SK-N-SH (cell line): ENCODE results near the gene GATM. TPM values are rescaled to one million over a fixed set of nuclear protein-coding genes. Genes with fewer than 3 reads are reported as not detected.
A peak's percentile ranks its signal among the peaks of the same experiment; 100 is the strongest.

Experiments used
- CTCF ChIA-PET: fragments of 300-600, 350-600 bp; formaldehyde crosslinking; extraction: SDS; loops from one replicate; lab custom pipeline; 2021; lab: Yijun Ruan, JAX
- POLR2A ChIA-PET: fragments of 350-600 bp; sonication (Branson Sonifier 250); formaldehyde crosslinking; extraction: SDS; loops from one replicate; lab custom pipeline; 2020; ENCODE audit warnings: antibody characterized with exemption, inconsistent platforms; lab: Yijun Ruan, JAX
- DNase-seq: peaks from one replicate; pipeline ENCODE4 v3.0.0; 2012
- H2AFZ ChIP-seq: fragments of 200-600 bp; sonication (generic); 2 replicates; pipeline ENCODE4 v1.8.1; 2016; ENCODE audit warnings: antibody characterized with exemption, mild to moderate bottlenecking, low read depth
- H3F3A ChIP-seq: fragments of 200-600 bp; sonication (generic); replicated peaks from 2 replicates; pipeline ENCODE3; 2016; ENCODE audit warnings: antibody characterized with exemption, mild to moderate bottlenecking; ENCODE audit not compliant: insufficient read depth
- H3K27ac ChIP-seq, 2 experiments: fragments of 200-500 bp in 1 of 2; fragments of 200-600 bp in 1 of 2; sonication (Bioruptor generic) in 1 of 2; sonication (generic), shearing (Covaris generic) in 1 of 2; 2 replicates each; pipeline versions ENCODE4 v1.5.1 to v1.6.1; 2014 to 2016; ENCODE audit warnings: low read depth in 2 of 2, inconsistent platforms in 1 of 2, low read length in 1 of 2, mild to moderate bottlenecking in 1 of 2, mixed read lengths in 1 of 2
- H3K27me3 ChIP-seq: fragments of 200-600 bp; sonication (generic), shearing (Covaris generic); 2 replicates; pipeline ENCODE4 v1.6.1; 2016; ENCODE audit warnings: mixed run types; ENCODE audit not compliant: insufficient read depth
- H3K36me3 ChIP-seq, 2 experiments: fragments of 200-500 bp in 1 of 2; fragments of 200-600 bp in 1 of 2; sonication (Bioruptor generic) in 1 of 2; sonication (generic) in 1 of 2; replicated peaks in 1 of 2; 2 replicates each; pipeline versions ENCODE3 to v1.5.1; 2014 to 2016; ENCODE audit warnings: low read length in 1 of 2, mild to moderate bottlenecking in 1 of 2; ENCODE audit not compliant: insufficient read depth in 2 of 2, control insufficient read depth in 1 of 2
- H3K4me1 ChIP-seq, 2 experiments: fragments of 200-500 bp in 1 of 2; fragments of 200-600 bp in 1 of 2; sonication (Bioruptor generic) in 1 of 2; sonication (generic), shearing (Covaris generic) in 1 of 2; 2 replicates each; pipeline versions ENCODE4 v1.5.1 to v1.6.1; 2014 to 2016; ENCODE audit warnings: low read depth in 1 of 2, low read length in 1 of 2, mixed run types in 1 of 2; ENCODE audit not compliant: insufficient read depth in 2 of 2, control insufficient read depth in 1 of 2
- H3K4me2 ChIP-seq: fragments of 200-600 bp; sonication (generic), shearing (Covaris generic); 2 replicates; pipeline ENCODE4 v1.6.1; 2017; ENCODE audit warnings: mixed run types
- H3K4me3 ChIP-seq, 2 experiments: fragments of 200-500 bp in 1 of 2; fragments of 200-600 bp in 1 of 2; sonication (Bioruptor generic) in 1 of 2; sonication (generic), shearing (Covaris generic) in 1 of 2; 2 replicates each; pipeline versions ENCODE4 v1.5.1 to v1.8.1; 2014 to 2016; ENCODE audit warnings: low read depth in 2 of 2, inconsistent platforms in 1 of 2, low read length in 1 of 2, mild to moderate bottlenecking in 1 of 2, mixed read lengths in 1 of 2, moderate library complexity in 1 of 2
- H3K79me2 ChIP-seq: fragments of 200-600 bp; sonication (generic); 2 replicates; pipeline ENCODE4 v1.8.1; 2017; ENCODE audit warnings: mild to moderate bottlenecking; ENCODE audit not compliant: insufficient read depth
- H3K9ac ChIP-seq: fragments of 200-600 bp; sonication (generic); 2 replicates; pipeline ENCODE4 v1.6.1; 2017; ENCODE audit warnings: mixed run types
- H3K9me2 ChIP-seq: fragments of 200-600 bp; sonication (generic); 2 replicates; pipeline ENCODE4 v1.6.1; 2017; ENCODE audit warnings: mixed run types
- H3K9me3 ChIP-seq: fragments of 200-600 bp; sonication (generic); 2 replicates; pipeline ENCODE4 v1.6.1; 2017; ENCODE audit warnings: mixed run types, mild to moderate bottlenecking, moderate library complexity
- H4K20me1 ChIP-seq: fragments of 200-600 bp; sonication (generic); 2 replicates; pipeline ENCODE4 v1.6.1; 2017; ENCODE audit warnings: mild to moderate bottlenecking, mixed run types; ENCODE audit not compliant: insufficient read depth
- CTCF ChIP-seq: fragments of 200-600 bp; sonication (generic); IDR thresholded peaks from 2 replicates; pipeline ENCODE4 v1.6.1; 2017; ENCODE audit warnings: antibody characterized with exemption, mild to moderate bottlenecking, moderate library complexity
- FOSL2 ChIP-seq: IDR thresholded peaks from 2 replicates; pipeline ENCODE4 v1.4.0; 2012; ENCODE audit warnings: low read depth, mild to moderate bottlenecking, moderate library complexity, borderline replicate concordance
- GATA2 ChIP-seq: sonication (generic); formaldehyde crosslinking; IDR thresholded peaks from 2 replicates; pipeline ENCODE4 v1.5.0; 2020; ENCODE audit warnings: mild to moderate bottlenecking, missing genetic modification reagents
- MXI1 ChIP-seq: IDR thresholded peaks from 2 replicates; pipeline ENCODE4 v1.6.1; 2012; ENCODE audit warnings: mild to moderate bottlenecking, low read depth, low read length, improper control_type of control experiment
- PBX3 ChIP-seq: IDR thresholded peaks from 2 replicates; pipeline ENCODE4; 2012
- RAD21 ChIP-seq: IDR thresholded peaks from 2 replicates; pipeline ENCODE4 v1.6.1; 2012; ENCODE audit warnings: mild to moderate bottlenecking, low read length
- RCOR1 ChIP-seq: fragments of 150-350 bp; IDR thresholded peaks from 2 replicates; pipeline ENCODE4 v1.6.1; 2017; ENCODE audit warnings: antibody characterized with exemption, low read length
- REST ChIP-seq: IDR thresholded peaks from 2 replicates; pipeline ENCODE4 v1.6.1; 2012; ENCODE audit warnings: mild to moderate bottlenecking, low read depth, low read length, moderate library complexity
- SIN3A ChIP-seq: IDR thresholded peaks from 2 replicates; pipeline ENCODE4 v1.6.1; 2012; ENCODE audit warnings: low read depth, mild to moderate bottlenecking, low read length, moderate library complexity, borderline replicate concordance
- USF1 ChIP-seq: IDR thresholded peaks from 2 replicates; pipeline ENCODE4 v1.4.0; 2012; ENCODE audit warnings: low read depth, borderline replicate concordance
- WGBS: methylation state at CpG from one replicate; pipeline ENCODE4 v1.1.6; 2017; ENCODE audit warnings: low lambda C conversion rate; 5-methylcytosine and 5-hydroxymethylcytosine counted together
- polyA plus RNA-seq, 3 experiments: library from polyadenylated mRNA; depleted of rRNA; stranded (reverse); fragments of >200 nt; gene quantifications; 2 replicates each; pipeline ENCODE4 v1.2.3, GENCODE V29; 2012
- TF ChIP-seq, protein P1 (sequence below): fragments of 150-350 bp; IDR thresholded peaks from 2 replicates; pipeline ENCODE4 v1.6.1; 2017; ENCODE audit warnings: antibody characterized with exemption, low read length, low read depth, borderline replicate concordance
- TF ChIP-seq, protein P2 (sequence below): IDR thresholded peaks from 2 replicates; pipeline ENCODE4 v1.4.0; 2012; ENCODE audit warnings: low read depth
- TF ChIP-seq, protein P3 (sequence below): IDR thresholded peaks from 2 replicates; pipeline ENCODE4 v1.4.0; 2012; ENCODE audit warnings: low read depth, borderline replicate concordance

The GATM gene
- polyA plus RNA-seq (2012; rRNA removed), result 0.54 and 0.58 TPM in 2 replicates
- 0.54 and 0.60 TPM in 2 replicates for polyA plus RNA-seq (2012; cell fraction: cytosol; rRNA removed)
- polyA plus RNA-seq (2012; cell fraction: nucleus; rRNA removed), result 0.41 and 0.76 TPM in 2 replicates

GRCh38 chr15:45378149-45378912, at the start of gene GATM:
Gene GATM (minus strand): TSS chr15:45378544. CDS start chr15:45378453, 91 bp downstream.
- H3K4me3 ChIP-seq, result peak within 1 kb of the TSS; percentile 54 to 68
- H3K4me2 ChIP-seq, result peak within 1 kb of the TSS; percentile 96
- no peaks in the 10 kb centered on the region for H3K79me2 ChIP-seq
- peaks cover 0 to 8% of the 10 kb centered on the region in 2 experiments; a peak in 1 of 4 replicates for H3K4me1 ChIP-seq
- TF ChIP-seq RCOR1 (no peak), GATA2 (CRISPR knock-in tag) (no peak), PBX3 (no peak), FOSL2 (peak; percentile 37; the same call in 1 of the 2 replicates), MXI1 (peak; percentile 54; the same call in 1 of the 2 replicates), USF1 (0 out of 2 replicates have a peak, but pooled peaks have one; percentile 33), CTCF (peak; percentile 47), RAD21 (peak; percentile 21; the same call in 1 of the 2 replicates), SIN3A (no peak), REST (no peak)
- TF ChIP-seq, protein P1, sequence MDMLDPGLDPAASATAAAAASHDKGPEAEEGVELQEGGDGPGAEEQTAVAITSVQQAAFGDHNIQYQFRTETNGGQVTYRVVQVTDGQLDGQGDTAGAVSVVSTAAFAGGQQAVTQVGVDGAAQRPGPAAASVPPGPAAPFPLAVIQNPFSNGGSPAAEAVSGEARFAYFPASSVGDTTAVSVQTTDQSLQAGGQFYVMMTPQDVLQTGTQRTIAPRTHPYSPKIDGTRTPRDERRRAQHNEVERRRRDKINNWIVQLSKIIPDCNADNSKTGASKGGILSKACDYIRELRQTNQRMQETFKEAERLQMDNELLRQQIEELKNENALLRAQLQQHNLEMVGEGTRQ, result no peak
- TF ChIP-seq, protein P2, sequence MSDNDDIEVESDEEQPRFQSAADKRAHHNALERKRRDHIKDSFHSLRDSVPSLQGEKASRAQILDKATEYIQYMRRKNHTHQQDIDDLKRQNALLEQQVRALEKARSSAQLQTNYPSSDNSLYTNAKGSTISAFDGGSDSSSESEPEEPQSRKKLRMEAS, result peak; percentile 96
- TF ChIP-seq, protein P3, sequence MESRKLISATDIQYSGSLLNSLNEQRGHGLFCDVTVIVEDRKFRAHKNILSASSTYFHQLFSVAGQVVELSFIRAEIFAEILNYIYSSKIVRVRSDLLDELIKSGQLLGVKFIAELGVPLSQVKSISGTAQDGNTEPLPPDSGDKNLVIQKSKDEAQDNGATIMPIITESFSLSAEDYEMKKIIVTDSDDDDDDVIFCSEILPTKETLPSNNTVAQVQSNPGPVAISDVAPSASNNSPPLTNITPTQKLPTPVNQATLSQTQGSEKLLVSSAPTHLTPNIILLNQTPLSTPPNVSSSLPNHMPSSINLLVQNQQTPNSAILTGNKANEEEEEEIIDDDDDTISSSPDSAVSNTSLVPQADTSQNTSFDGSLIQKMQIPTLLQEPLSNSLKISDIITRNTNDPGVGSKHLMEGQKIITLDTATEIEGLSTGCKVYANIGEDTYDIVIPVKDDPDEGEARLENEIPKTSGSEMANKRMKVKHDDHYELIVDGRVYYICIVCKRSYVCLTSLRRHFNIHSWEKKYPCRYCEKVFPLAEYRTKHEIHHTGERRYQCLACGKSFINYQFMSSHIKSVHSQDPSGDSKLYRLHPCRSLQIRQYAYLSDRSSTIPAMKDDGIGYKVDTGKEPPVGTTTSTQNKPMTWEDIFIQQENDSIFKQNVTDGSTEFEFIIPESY, result no peak
- H3K27ac ChIP-seq, result no peak within 1 kb of the TSS
- POLR2A ChIA-PET, result interaction anchor here (0.6 to 1.1 kb wide), 2 partner anchors 24 to 99 kb away, joined by 3 to 5 read pairs; a partner anchor contains a TSS
- H3K36me3 ChIP-seq, result no peaks in the 10 kb centered on the region
- 45% methylated on average over 27 of the region's 87 CpGs for WGBS
- H3K9ac ChIP-seq, result no peak within 1 kb of the TSS
- H4K20me1 ChIP-seq, result no peaks in the 10 kb centered on the region
- peak within 1 kb of the TSS; percentile 97 for H2AFZ ChIP-seq
- peaks cover 17% of the 10 kb centered on the region; the same call in 1 of the 2 replicates for H3K27me3 ChIP-seq
- CTCF ChIA-PET, result interaction anchor here (0.6 to 2.1 kb wide), 9 partner anchors 9 to 192 kb away, joined by 3 to 10 read pairs (median 4); a partner anchor contains a TSS
- peak; percentile 93 for DNase-seq
- H3K9me3 ChIP-seq, result no peaks in the 10 kb centered on the region
- no peaks in the 10 kb centered on the region for H3K9me2 ChIP-seq
- H3F3A ChIP-seq, result no peaks in the 10 kb centered on the region
